Stimulated activated CD4-positive, alpha-beta T cell treated with anti-CD3 and anti-CD28 coated beads, Interleukin-1b, Interleukin-23, amount 100 ng/mL, for 48 hours (primary cell): ENCODE measurements around the gene BPIFB6.

ENCODE experiments used
- DNase-seq: peaks from one replicate; pipeline ENCODE4 v3.0.0-alpha.2; 2020

The BPIFB6 gene

GRCh38 chr20:33016581-33017109 lies 14.8 kb upstream of the BPIFB6 start:
- DNase-seq: no peak

GRCh38 chr20:33017542-33017941 lies 13.9 kb upstream of the BPIFB6 start:
- no peak for DNase-seq

- DNase-seq: no peak
Measured at GRCh38 chr20:33018169-33018931, 13.1 kb upstream of the BPIFB6 start.

GRCh38 chr20:33019465-33020277 lies 11.8 kb upstream of the BPIFB6 start:
- DNase-seq: no peak

GRCh38 chr20:33020278-33021161 lies 10.9 kb upstream of the BPIFB6 start:
- DNase-seq: no peak

GRCh38 chr20:33021879-33022278 lies 9.6 kb upstream of the BPIFB6 start:
- DNase-seq: no peak

- no peak for DNase-seq
Measured at GRCh38 chr20:33022289-33022688, 9.2 kb upstream of the BPIFB6 start.

GRCh38 chr20:33022694-33023438 lies 8.6 kb upstream of the BPIFB6 start:
- no peak for DNase-seq

GRCh38 chr20:33023439-33024242 lies 7.8 kb upstream of the BPIFB6 start:
- no peak for DNase-seq

- DNase-seq: no peak
Measured at GRCh38 chr20:33024243-33024560, 7.2 kb upstream of the BPIFB6 start.

GRCh38 chr20:33024609-33025317 lies 6.7 kb upstream of the BPIFB6 start:
- DNase-seq: no peak

GRCh38 chr20:33025318-33025876 lies 6.1 kb upstream of the BPIFB6 start:
- no peak for DNase-seq

- no peak for DNase-seq
Measured at GRCh38 chr20:33026072-33026778, 5.2 kb upstream of the BPIFB6 start.

- DNase-seq: no peak
Measured at GRCh38 chr20:33026779-33027759, 4.4 kb upstream of the BPIFB6 start.

GRCh38 chr20:33027769-33028751 lies 3.4 kb upstream of the BPIFB6 start:
- DNase-seq: no peak

- no peak for DNase-seq
Measured at GRCh38 chr20:33028875-33029274, 2.6 kb upstream of the BPIFB6 start.

- DNase-seq: no peak
Measured at GRCh38 chr20:33030076-33030475, 1.4 kb upstream of the BPIFB6 start.
